HCT116 (cell line): ENCODE measurements around the gene MMP10. TPM values are rescaled to one million over a fixed set of nuclear protein-coding genes. Genes with fewer than 3 reads are reported as not detected.

Experiments
- ATAC-seq: fragments of 200-7000 bp; cut with Tn5 transposase; 2 replicates; pipeline ENCODE4 v1.9.1; 2020; ENCODE audit warnings: mild to moderate bottlenecking, moderate library complexity
- BruUV-seq: library from RNA; stranded (reverse); fragments of 400-500 nt; replicated peaks from 2 replicates; lab custom pipeline; 2021; lab: Mats Ljungman, UMichigan
- CTCF ChIA-PET: fragments of 300-600 bp; sonication (Branson Sonifier 250); formaldehyde crosslinking; loops from one replicate; lab custom pipeline; 2021; ENCODE audit warnings: antibody characterized with exemption; lab: Charles Lee
- POLR2A ChIA-PET: fragments of 300-600, 350-600 bp; sonication (Branson Sonifier 250); formaldehyde crosslinking; loops from one replicate; lab custom pipeline; 2021; ENCODE audit warnings: antibody characterized with exemption; lab: Charles Lee
- RAD21 ChIA-PET, 2 experiments: fragments of 300-600 bp; sonication (Branson Sonifier 250); formaldehyde crosslinking; loops; one replicate each; lab custom pipeline; 2023; ENCODE audit warnings: low total read pairs in 2 of 2; ENCODE audit not compliant: uncharacterized antibody in 2 of 2, unreplicated experiment in 2 of 2, low non-redundant PET in 1 of 2; lab: Charles Lee
- DNase-seq: peaks from one replicate; pipeline ENCODE4 v3.0.0-alpha.2; 2010; ENCODE audit warnings: low read depth, low spot score
- H2AFZ ChIP-seq: fragments of 200-600 bp; shearing (Covaris generic), sonication (generic); 2 replicates; pipeline ENCODE4 v1.6.1; 2017; ENCODE audit warnings: low read depth, mixed run types, mixed read lengths, antibody characterized with exemption, low read length; ENCODE audit not compliant: poor library complexity, severe bottlenecking
- H3K27ac ChIP-seq: 2 replicates; pipeline ENCODE4 v1.5.1; 2012; ENCODE audit warnings: low read depth, low read length
- H3K27me3 ChIP-seq: fragments of 200-600 bp; sonication (generic); 2 replicates; pipeline ENCODE4 v1.6.1; 2016; ENCODE audit warnings: mixed run types, low read length, mixed read lengths; ENCODE audit not compliant: insufficient read depth
- H3K36me3 ChIP-seq, 2 experiments: fragments of 200-500 bp in 1 of 2; fragments of 200-600 bp in 1 of 2; sonication (Bioruptor generic) in 1 of 2; sonication (generic) in 1 of 2; 2 replicates each; pipeline versions ENCODE4 v1.5.1 to v1.6.1; 2014 to 2016; ENCODE audit warnings: low read length in 2 of 2, inconsistent platforms in 1 of 2, mixed read lengths in 1 of 2, mixed run types in 1 of 2; ENCODE audit not compliant: insufficient read depth in 2 of 2, control insufficient read depth in 1 of 2
- H3K4me1 ChIP-seq, 2 experiments: fragments of 200-600 bp in 1 of 2; sonication (generic) in 1 of 2; 2 replicates each; pipeline versions ENCODE4 v1.5.1 to v1.6.1; 2012 to 2017; ENCODE audit warnings: low read length in 2 of 2, inconsistent platforms in 1 of 2, mild to moderate bottlenecking in 1 of 2, mixed read lengths in 1 of 2, mixed run types in 1 of 2, moderate library complexity in 1 of 2; ENCODE audit not compliant: insufficient read depth in 2 of 2, control insufficient read depth in 1 of 2
- H3K4me2 ChIP-seq: fragments of 200-600 bp; sonication (generic); 2 replicates; pipeline ENCODE4 v1.6.1; 2017; ENCODE audit warnings: mixed run types, low read length, mixed read lengths
- H3K4me3 ChIP-seq, 2 experiments: fragments of 200-600 bp in 1 of 2; sonication (generic) in 1 of 2; replicated peaks in 1 of 2; 2 replicates each; pipeline ENCODE4 v1.5.1; 2011 to 2016; ENCODE audit warnings: low read length in 2 of 2, control low read depth in 1 of 2, low read depth in 1 of 2, mild to moderate bottlenecking in 1 of 2, mixed read lengths in 1 of 2, mixed run types in 1 of 2
- H3K79me2 ChIP-seq: fragments of 200-600 bp; sonication (generic); 2 replicates; pipeline ENCODE4 v1.6.1; 2017; ENCODE audit warnings: mild to moderate bottlenecking, mixed run types, low read length, moderate library complexity, mixed read lengths; ENCODE audit not compliant: insufficient read depth
- H3K9ac ChIP-seq: fragments of 200-600 bp; sonication (generic); 2 replicates; pipeline ENCODE4 v1.6.1; 2016; ENCODE audit warnings: low read length, mixed read lengths
- H3K9me2 ChIP-seq: fragments of 200-600 bp; sonication (generic), shearing (Covaris generic); 2 replicates; pipeline ENCODE4 v1.6.1; 2017; ENCODE audit warnings: mixed run types, mild to moderate bottlenecking, moderate library complexity; ENCODE audit not compliant: insufficient read depth
- H3K9me3 ChIP-seq, 2 experiments: fragments of 200-500 bp in 1 of 2; fragments of 200-600 bp in 1 of 2; sonication (Bioruptor generic) in 1 of 2; sonication (generic) in 1 of 2; 2 replicates each; pipeline ENCODE4 v1.6.1; 2014 to 2017; ENCODE audit warnings: low read length in 2 of 2, mixed read lengths in 2 of 2, inconsistent platforms in 1 of 2, low read depth in 1 of 2, mild to moderate bottlenecking in 1 of 2, mixed run types in 1 of 2, moderate library complexity in 1 of 2; ENCODE audit not compliant: control insufficient read depth in 1 of 2, insufficient read depth in 1 of 2
- H4K20me1 ChIP-seq: fragments of 200-600 bp; sonication (generic), shearing (Covaris generic); 2 replicates; pipeline ENCODE4 v1.6.1; 2017; ENCODE audit warnings: mixed run types, mild to moderate bottlenecking, moderate library complexity; ENCODE audit not compliant: insufficient read depth
- ATF3 ChIP-seq: IDR thresholded peaks from 2 replicates; pipeline ENCODE4 v1.6.1; 2012
- CBX3 ChIP-seq: IDR thresholded peaks from 2 replicates; pipeline ENCODE4 v1.6.1; 2012; ENCODE audit warnings: low read depth
- CEBPB ChIP-seq: IDR thresholded peaks from 2 replicates; pipeline ENCODE4 v1.6.1; 2012; ENCODE audit warnings: low read depth
- CTCF ChIP-seq, 3 experiments: fragments of 200-600 bp in 1 of 3; sonication (generic) in 1 of 3; IDR thresholded peaks in 2 of 3; conservative IDR thresholded peaks in 1 of 3; 2 replicates each; pipeline ENCODE4 v1.5.1; 2012 to 2017; ENCODE audit warnings: low read depth in 2 of 3, low read length in 2 of 3, antibody characterized with exemption in 1 of 3, borderline replicate concordance in 1 of 3, control low read depth in 1 of 3, mild to moderate bottlenecking in 1 of 3, mixed read lengths in 1 of 3, mixed run types in 1 of 3, moderate library complexity in 1 of 3; ENCODE audit not compliant: insufficient read depth in 1 of 3
- EZH2phosphoT487 ChIP-seq: fragments of 200-600 bp; IDR thresholded peaks from 2 replicates; pipeline ENCODE4 v1.6.1; 2018; ENCODE audit warnings: antibody characterized with exemption, borderline replicate concordance
- JUND ChIP-seq: IDR thresholded peaks from 2 replicates; pipeline ENCODE4 v1.6.1; 2012
- POLR2A ChIP-seq: IDR thresholded peaks from 2 replicates; pipeline ENCODE4 v1.7.0; 2011; ENCODE audit warnings: borderline replicate concordance; ENCODE audit not compliant: insufficient read depth, insufficient read length; ENCODE audit errors: extremely low read depth
- POLR2AphosphoS5 ChIP-seq: IDR thresholded peaks from 2 replicates; pipeline ENCODE4 v1.6.1; 2011; ENCODE audit warnings: mild to moderate bottlenecking, low read depth, low read length, moderate library complexity
- SIN3A ChIP-seq: IDR thresholded peaks from 2 replicates; pipeline ENCODE4 v1.6.1; 2012; ENCODE audit warnings: low read depth
- SP1 ChIP-seq: IDR thresholded peaks from 2 replicates; pipeline ENCODE4 v1.6.1; 2012; ENCODE audit warnings: low read depth
- SRF ChIP-seq: IDR thresholded peaks from 2 replicates; pipeline ENCODE4 v1.6.1; 2012; ENCODE audit warnings: low read depth
- TCF7L2 ChIP-seq: IDR thresholded peaks from 2 replicates; pipeline ENCODE4 v1.7.0; 2011; ENCODE audit warnings: borderline replicate concordance, inconsistent platforms; ENCODE audit not compliant: insufficient read depth, insufficient read length; ENCODE audit errors: extremely low read depth
- ZBTB33 ChIP-seq: IDR thresholded peaks from 2 replicates; pipeline ENCODE4 v1.6.1; 2011; ENCODE audit warnings: mild to moderate bottlenecking, low read length, moderate library complexity; ENCODE audit not compliant: insufficient replicate concordance; ENCODE audit errors: extremely low read depth
- ZNF274 ChIP-seq: fragments of 200-500 bp; sonication (Bioruptor generic); IDR thresholded peaks from 2 replicates; pipeline ENCODE4 v1.6.1; 2014; ENCODE audit warnings: mild to moderate bottlenecking, low read depth, low read length, inconsistent platforms
- intact Hi-C: fragments of 100-400 bp; cut with micrococcal nuclease; formaldehyde crosslinking; loops from 2 replicates; pipeline ENCODE4 v1.10.0; 2022
- total RNA-seq: library from RNA; stranded (reverse); gene quantifications from one replicate; pipeline ENCODE4 v1.2.1, GENCODE V29; 2021; ENCODE audit not compliant: unreplicated experiment

Gene MMP10
- total RNA-seq, 1 experiment from 2014 or later: not detected

GRCh38 chr11:102829316-102830000 is 49.0 kb upstream of the MMP10 start:
- H4K20me1 ChIP-seq: no peaks in the 10 kb centered on the region
- no peak overlapping the region for H2AFZ ChIP-seq
- TF ChIP-seq CEBPB (no peak), ZNF274 (no peak), SP1 (no peak), ATF3 (no peak), CBX3 (no peak), EZH2phosphoT487 (no peak), JUND (no peak), POLR2A (no peak), SIN3A (no peak), SRF (no peak)
- no peaks in the 10 kb centered on the region for H3K9me2 ChIP-seq
- H3K79me2 ChIP-seq: no peaks in the 10 kb centered on the region
- RAD21 ChIA-PET: no interaction called here
- POLR2A ChIA-PET: no interaction called here
- no peak overlapping the region for H3K4me3 ChIP-seq
- no peak overlapping the region for H3K4me2 ChIP-seq
- no peaks in the 10 kb centered on the region for H3K27me3 ChIP-seq
- no TSS peak for BruUV-seq
- no peaks in the 10 kb centered on the region for H3K36me3 ChIP-seq
- CTCF ChIA-PET: no interaction called here
- no peaks in the 10 kb centered on the region for H3K4me1 ChIP-seq
- no peak for ATAC-seq
- H3K9me3 ChIP-seq: no peaks in the 10 kb centered on the region
- DNase-seq: no peak
- intact Hi-C loops: no loop called here
- no peak overlapping the region for H3K27ac ChIP-seq
- no peak overlapping the region for H3K9ac ChIP-seq

GRCh38 chr11:102824556-102824955 is 44.1 kb upstream of the MMP10 start:
- Histone ChIP-seq H3K4me3 (no peak overlapping the region), H3K79me2 (no peaks in the 10 kb centered on the region), H3K27ac (no peak overlapping the region), H3K9ac (no peak overlapping the region), H3K4me2 (no peak overlapping the region), H3K36me3 (no peaks in the 10 kb centered on the region), H3K9me2 (no peaks in the 10 kb centered on the region), H3K27me3 (no peaks in the 10 kb centered on the region), H3K9me3 (no peaks in the 10 kb centered on the region), H4K20me1 (no peaks in the 10 kb centered on the region), H3K4me1 (no peaks in the 10 kb centered on the region), H2AFZ (no peak overlapping the region)
- TF ChIP-seq JUND: no peak
- TF ChIP-seq SP1: no peak
- TF ChIP-seq CEBPB: no peak
- TF ChIP-seq SRF: no peak
- no peak for TF ChIP-seq TCF7L2
- TF ChIP-seq CTCF (IDR thresholded peaks at IDR 0.05 in 2 of 3, conservative IDR thresholded peaks at IDR 0.05 in 1 of 3; ENCODE audit: borderline replicate concordance in 1 of 3, insufficient read depth in 1 of 3, low read depth in 2 of 3, low read length in 2 of 3): no peak
- TF ChIP-seq POLR2AphosphoS5: no peak
- no peak for TF ChIP-seq SIN3A
- TF ChIP-seq ATF3: no peak
- no peak for TF ChIP-seq CBX3
- no peak for TF ChIP-seq ZBTB33
- no peak for ATAC-seq
- CTCF ChIA-PET: no interaction called here
- RAD21 ChIA-PET: no interaction called here
- no peak for DNase-seq
- POLR2A ChIA-PET: no interaction called here
- intact Hi-C loops: no loop called here
- no TSS peak for BruUV-seq
